HG02798 (cell line): ENCODE data around the gene PTPRK.

Experiments
- ATAC-seq: cut with Tn5 transposase; IDR thresholded peaks from one replicate; pipeline ENCODE4 v1.9.1; 2021; ENCODE audit warnings: mild to moderate bottlenecking; ENCODE audit not compliant: unreplicated experiment, poor library complexity

Gene PTPRK

GRCh38 chr6:128225612-128226011 lies 294.8 kb downstream of the PTPRK start:
- ATAC-seq, result no peak

DNA sequence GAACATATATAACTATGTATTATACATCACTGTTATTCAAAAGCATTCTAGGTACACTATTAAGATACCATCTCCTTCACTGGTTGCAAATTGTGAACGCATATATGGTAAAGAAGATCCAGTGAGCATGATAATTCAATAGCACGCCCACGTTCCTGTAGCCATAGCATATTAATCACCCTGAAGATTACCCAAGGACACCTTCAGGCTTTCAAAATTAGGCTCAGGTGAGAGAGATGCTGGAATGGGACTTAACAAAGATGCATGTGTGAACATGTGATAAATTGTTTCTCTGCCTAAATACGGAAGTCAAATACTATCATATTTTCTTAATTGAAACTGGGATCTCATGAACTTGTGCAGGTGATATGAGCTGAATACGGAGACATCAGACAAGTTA lies 303.5 kb downstream of the PTPRK start:
- ATAC-seq, result no peak

GRCh38 chr6:128209771-128210170 lies 310.6 kb downstream of the PTPRK start:
- no peak for ATAC-seq

- no peak for ATAC-seq
These were observed 311.4 kb downstream of the PTPRK start for GRCh38 chr6:128208851-128209580.

- no peak for ATAC-seq
These were observed 312.3 kb downstream of the PTPRK start for GRCh38 chr6:128208078-128208477.

DNA sequence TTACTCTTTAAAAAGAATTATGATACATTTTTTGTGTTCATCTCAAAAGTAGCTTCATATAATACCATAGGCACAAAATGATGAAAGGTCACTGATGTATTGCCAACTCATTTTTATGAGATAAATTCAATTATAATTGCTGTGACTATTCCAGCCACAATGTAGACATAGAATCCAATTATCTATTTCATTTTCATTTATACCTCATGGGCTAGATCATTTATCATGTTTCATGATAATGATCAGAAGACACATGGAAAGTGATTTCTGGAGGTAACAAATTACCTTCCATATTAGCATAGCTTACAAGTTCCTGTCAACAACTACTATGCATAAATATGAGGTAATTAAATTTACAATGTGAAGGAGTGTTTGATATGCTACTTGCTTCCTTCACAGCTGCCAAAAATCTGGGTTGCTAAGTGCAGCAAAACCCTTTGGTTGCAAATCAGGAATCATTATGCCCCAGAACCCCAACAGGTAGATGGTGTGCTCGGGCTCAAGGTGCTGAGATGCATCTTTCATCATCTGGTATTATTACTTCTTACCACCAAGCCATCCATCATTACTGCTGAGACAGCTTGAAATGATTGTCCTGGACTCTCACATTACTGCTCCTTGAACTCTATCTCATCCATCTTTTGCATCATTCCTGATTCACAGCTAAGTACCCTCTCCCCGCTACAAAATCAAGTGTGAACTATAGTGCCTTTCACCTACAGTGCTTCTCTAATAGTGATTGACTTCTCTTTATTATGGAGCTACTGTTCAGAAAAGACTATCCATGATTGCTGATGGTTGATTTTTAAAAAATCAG lies 313.6 kb downstream of the PTPRK start:
- ATAC-seq, result no peak

DNA sequence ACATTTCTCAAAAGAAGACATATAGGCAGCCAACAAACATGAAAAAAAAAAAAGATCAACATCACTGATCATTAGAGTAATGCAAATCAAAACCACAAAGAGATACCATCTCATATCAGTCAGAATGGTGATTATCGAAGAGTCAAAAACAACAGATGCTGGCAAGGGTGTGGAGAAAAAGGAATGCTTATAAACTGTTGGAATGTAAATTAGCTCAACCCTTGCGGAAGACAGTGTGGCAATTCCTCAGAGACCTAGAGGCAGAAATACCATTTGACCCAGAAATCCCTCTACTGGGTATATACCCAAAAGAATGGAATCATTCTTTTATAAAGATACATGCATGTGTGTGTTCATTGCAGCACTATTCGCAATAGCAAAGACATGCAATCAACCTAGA lies 315.8 kb downstream of the PTPRK start:
- ATAC-seq, result no peak

GRCh38 chr6:128202169-128202765 lies 318.1 kb downstream of the PTPRK start:
- no peak for ATAC-seq

GRCh38 chr6:128200789-128201188 lies 319.6 kb downstream of the PTPRK start:
- no peak for ATAC-seq

DNA sequence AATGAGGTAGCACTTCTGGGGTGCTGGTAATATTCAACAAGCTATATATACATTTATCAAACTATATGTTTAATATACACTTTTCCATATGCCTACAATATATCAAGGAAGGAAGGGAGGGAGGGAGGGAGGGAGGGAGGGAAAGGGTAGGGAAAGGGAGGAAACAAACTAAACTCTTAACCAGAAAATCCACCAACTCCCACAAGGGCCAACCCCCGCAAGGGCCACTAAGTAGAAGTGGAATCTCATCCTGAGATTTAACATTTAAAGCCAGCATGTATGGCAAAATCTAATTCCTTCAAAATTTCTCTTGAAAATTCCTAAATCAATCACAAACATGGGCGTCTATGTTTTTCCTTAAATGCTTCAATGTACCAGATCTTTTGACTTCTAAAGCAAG lies 320.9 kb downstream of the PTPRK start:
- no peak for ATAC-seq

- no peak for ATAC-seq
These were observed 327.4 kb downstream of the PTPRK start for GRCh38 chr6:128192972-128193371.

DNA sequence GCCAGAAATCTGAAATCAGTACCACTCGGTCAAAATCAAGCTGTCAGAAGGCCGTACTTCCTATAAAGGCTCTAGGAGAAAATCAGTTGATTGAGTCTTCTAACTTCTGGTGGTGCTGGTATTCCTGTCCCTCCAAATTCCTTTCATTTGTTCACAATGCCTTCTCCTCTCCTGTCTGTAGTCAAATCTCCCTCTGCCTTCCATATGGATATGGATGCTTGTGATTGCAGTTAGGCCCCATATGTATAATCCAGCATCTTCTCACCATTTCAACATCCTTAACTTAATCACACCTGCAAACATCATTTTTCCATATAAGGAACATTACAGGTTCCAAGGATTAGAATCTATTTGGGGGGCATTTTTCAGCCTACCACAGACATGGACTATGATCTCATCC lies 331.7 kb downstream of the PTPRK start:
- no peak for ATAC-seq

- no peak for ATAC-seq
These were observed 333.7 kb downstream of the PTPRK start for GRCh38 chr6:128186729-128187128.

- no peak for ATAC-seq
These were observed 340.4 kb downstream of the PTPRK start for GRCh38 chr6:128179876-128180438.

DNA sequence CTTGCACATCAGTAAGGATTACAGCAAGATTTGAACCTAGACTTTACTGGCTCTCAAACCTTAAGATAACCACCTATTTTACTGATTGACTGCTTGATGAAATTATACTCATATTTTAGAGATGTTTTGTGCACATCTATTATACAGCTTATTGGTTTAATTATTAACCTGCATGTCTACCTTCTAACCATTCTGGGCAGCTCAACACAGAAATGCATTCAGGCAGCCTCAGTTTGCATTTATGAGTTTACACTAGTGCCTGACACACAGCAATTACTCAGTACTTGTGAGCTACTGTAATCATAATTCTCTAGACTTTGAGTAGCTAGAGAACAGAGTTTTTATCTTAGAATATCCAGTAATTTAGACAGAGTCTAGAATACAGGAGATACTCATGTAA lies 345.7 kb downstream of the PTPRK start:
- ATAC-seq, result no peak

GRCh38 chr6:128172752-128173682 lies 347.4 kb downstream of the PTPRK start:
- no peak for ATAC-seq

GRCh38 chr6:128172081-128172480 lies 348.3 kb downstream of the PTPRK start:
- no peak for ATAC-seq

DNA sequence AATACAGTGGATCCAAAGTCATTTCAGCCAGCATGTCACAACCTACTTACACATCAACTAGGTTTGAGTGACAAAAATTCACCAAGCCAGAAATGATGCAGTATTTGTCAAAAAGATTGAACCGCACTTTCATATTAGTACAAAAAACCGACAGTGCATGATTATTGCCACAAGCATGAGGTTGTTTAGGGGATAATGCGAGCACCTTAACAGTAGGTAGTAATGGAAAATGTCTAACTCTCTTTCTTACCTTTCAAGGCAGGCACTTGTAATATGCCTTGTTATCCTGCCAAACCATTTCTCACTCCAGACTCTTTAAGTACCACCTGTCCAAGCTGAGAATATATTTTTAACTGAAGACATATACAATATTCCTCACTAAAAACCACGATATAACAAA lies 349.2 kb downstream of the PTPRK start:
- no peak for ATAC-seq

DNA sequence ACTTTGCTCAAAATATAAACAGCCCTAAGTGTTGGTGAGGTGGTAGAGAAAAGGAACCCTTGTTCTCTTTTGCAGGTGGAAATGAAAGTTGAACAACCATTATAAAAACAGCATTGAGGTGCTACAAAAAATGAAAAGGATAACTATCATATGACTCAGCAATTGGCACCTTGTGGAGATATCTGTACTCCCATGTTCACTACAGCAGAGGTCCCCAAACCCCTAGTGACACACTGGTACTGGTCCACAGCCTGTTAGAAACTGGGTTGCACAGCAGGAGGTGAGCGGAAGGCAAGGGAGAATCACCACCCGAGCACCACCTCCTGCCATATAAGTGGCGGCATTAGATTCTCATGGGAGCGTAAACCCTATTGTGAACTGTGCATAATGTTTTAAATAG lies 352.2 kb downstream of the PTPRK start:
- no peak for ATAC-seq

GRCh38 chr6:128167552-128167951 lies 352.8 kb downstream of the PTPRK start:
- no peak for ATAC-seq
